ENCODE measurements around the gene ZNRF4. TPM values are rescaled to one million over a fixed set of nuclear protein-coding genes. Genes with fewer than 3 reads are reported as not detected.

The ZNRF4 gene
- total and polyA plus RNA-seq, 2 of the 8 experiments (the other 6 are each of a cell fraction or from before 2014, with no cell fraction given): not detected

DNA sequence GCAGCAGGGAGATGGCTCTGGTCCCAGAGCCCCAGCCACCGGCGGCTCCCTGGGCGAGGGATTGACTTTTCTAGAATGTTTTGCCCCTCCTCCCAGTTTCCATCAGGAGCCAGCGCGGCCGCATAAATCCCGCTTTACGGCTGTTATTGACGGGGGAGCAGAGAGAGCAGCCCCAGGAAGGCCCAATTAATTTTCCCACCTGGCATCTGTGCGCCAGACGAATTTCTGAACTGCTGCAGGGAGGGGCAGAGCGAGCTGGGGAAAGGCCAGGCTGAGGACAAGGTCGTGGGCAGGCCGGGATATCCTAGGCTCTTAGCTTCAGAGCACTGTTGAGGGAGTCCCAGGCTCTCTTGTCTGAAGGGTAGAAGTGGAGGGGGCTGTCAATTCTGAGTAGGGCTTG lies 24.7 kb downstream of the ZNRF4 start:
- FAIRE-seq: no peak
- CTCF ChIA-PET (ENCODE audit: partially characterized antibody): interaction anchor here (0.6 to 3.0 kb wide), 15 partner anchors 9 to 97 kb away, joined by 3 to 11 read pairs (median 3); no protein-coding TSS in a partner anchor
- WGBS, 2 experiments (ENCODE audit: extremely low coverage in 1 of 2, insufficient coverage in 1 of 2, insufficient read length in 1 of 2, insufficient replicate concordance in 2 of 2, low coverage in 1 of 2, low lambda C conversion rate in 2 of 2, missing lambda C conversion rate in 1 of 2): 86% methylated on average over 12 of the region's 14 CpGs; no CpG with 5 or more reads in 1 of the 2 experiments
- Histone ChIP-seq H3K9me3 (ENCODE audit: insufficient read depth in 2 of 2, low read depth in 1 of 2, low read length in 1 of 2) (peaks cover 3 to 11% of the 10 kb centered on the region in 2 experiments; a peak in 3 of 4 replicates), H3K23me2 (ENCODE audit: low read depth, low read length) (no peaks in the 10 kb centered on the region), H3K4me2 (ENCODE audit: insufficient read depth in 1 of 2, low read depth in 2 of 2, low read length in 2 of 2) (no peak overlapping the region), H3K23ac (ENCODE audit: insufficient read length) (no peak overlapping the region), H3K9ac (replicated peaks in 1 of 4; ENCODE audit: extremely low read depth in 1 of 4, low read depth in 3 of 4, low read length in 3 of 4) (no peak overlapping the region), H3K56ac (replicated peaks; ENCODE audit: insufficient read length, low read depth, low read length) (no peak overlapping the region), H3K4ac (replicated peaks; ENCODE audit: insufficient read length, low read depth, low read length) (no peak overlapping the region), H3K27me3 (replicated peaks in 1 of 4; ENCODE audit: control insufficient read depth in 3 of 4, extremely low read depth in 1 of 4, insufficient read depth in 3 of 4, low read length in 3 of 4) (peaks cover 0 to 4% (median 0%) of the 10 kb centered on the region in 4 experiments; a peak in 3 of 7 replicates), H4K20me1 (replicated peaks in 1 of 2; ENCODE audit: control insufficient read depth in 1 of 2, insufficient read depth in 2 of 2, low read length in 2 of 2) (peaks cover 2% of the 10 kb centered on the region in 2 experiments), H3K79me2 (ENCODE audit: control insufficient read depth in 1 of 2, insufficient read depth in 2 of 2, low read length in 2 of 2) (no peaks in the 10 kb centered on the region), H2BK12ac (ENCODE audit: low read depth, low read length) (no peak overlapping the region), H2AK5ac (ENCODE audit: low read depth, low read length) (no peak overlapping the region), H2BK120ac (replicated peaks; ENCODE audit: low read depth, low read length) (no peak overlapping the region), H4K91ac (replicated peaks; ENCODE audit: insufficient read length, low read length) (no peak overlapping the region), H3K4me1 (replicated peaks in 1 of 4; ENCODE audit: control insufficient read depth in 3 of 4, insufficient read depth in 4 of 4, low read length in 3 of 4) (peaks cover 0 to 7% (median 0%) of the 10 kb centered on the region in 4 experiments; a peak in 2 of 7 replicates), H2BK20ac (ENCODE audit: low read length) (no peak overlapping the region), H3K18ac (ENCODE audit: extremely low read depth, low read length) (no peak overlapping the region), H4K8ac (ENCODE audit: extremely low read depth, insufficient read depth, low read length) (no peak overlapping the region), H2AFZ (ENCODE audit: low read length) (no peak overlapping the region), H3K27ac (ENCODE audit: low read depth, low read length) (no peak overlapping the region), H2BK5ac (ENCODE audit: low read depth, low read length) (no peak overlapping the region), H3K79me1 (ENCODE audit: low read depth, low read length) (no peaks in the 10 kb centered on the region), H4K5ac (ENCODE audit: insufficient read length, low read depth, low read length) (no peak overlapping the region), H3K4me3 (ENCODE audit: extremely low read depth in 1 of 4, insufficient read depth in 2 of 4, low read depth in 3 of 4, low read length in 4 of 4) (no peak overlapping the region), H2BK15ac (ENCODE audit: low read length) (no peak overlapping the region), H3K36me3 (ENCODE audit: control insufficient read depth in 2 of 4, insufficient read depth in 4 of 4, low read length in 3 of 4) (no peaks in the 10 kb centered on the region), H3K14ac (ENCODE audit: insufficient read length) (no peak overlapping the region)
- DNase-seq (ENCODE audit: low read depth in 1 of 2, low spot score in 2 of 2): no peak
- POLR2A ChIA-PET (ENCODE audit: partially characterized antibody): interaction anchor here (1.0 kb wide), 1 partner anchor 11 kb away, joined by 3 read pairs; no protein-coding TSS in a partner anchor
- TF ChIP-seq PHF8 (conservative IDR thresholded peaks at IDR 0.05; ENCODE audit: low read depth, low read length) (no peak), JUN (IDR thresholded peaks at IDR 0.05; ENCODE audit: low read depth, low read length) (no peak), RXRA (IDR thresholded peaks at IDR 0.05; ENCODE audit: insufficient read depth, low read depth, low read length) (no peak), E2F6 (IDR thresholded peaks at IDR 0.05) (no peak), KDM4A (IDR thresholded peaks at IDR 0.05; ENCODE audit: low read depth, low read length, severe bottlenecking) (no peak), EGR1 (IDR thresholded peaks at IDR 0.05; ENCODE audit: borderline replicate concordance, low read depth, low read length) (no peak), ZNF274 (IDR thresholded peaks at IDR 0.05; ENCODE audit: borderline replicate concordance, extremely low read depth, low read length) (no peak), SIN3A (conservative IDR thresholded peaks at IDR 0.05 in 1 of 2, IDR thresholded peaks at IDR 0.05 in 1 of 2; ENCODE audit: low read depth in 1 of 2, low read length in 2 of 2) (no peak), YY1 (IDR thresholded peaks at IDR 0.05; ENCODE audit: low read depth, low read length) (no peak)
- TF ChIP-seq, protein P1, sequence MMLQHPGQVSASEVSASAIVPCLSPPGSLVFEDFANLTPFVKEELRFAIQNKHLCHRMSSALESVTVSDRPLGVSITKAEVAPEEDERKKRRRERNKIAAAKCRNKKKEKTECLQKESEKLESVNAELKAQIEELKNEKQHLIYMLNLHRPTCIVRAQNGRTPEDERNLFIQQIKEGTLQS (IDR thresholded peaks at IDR 0.05; ENCODE audit: insufficient read depth, low read depth, low read length): no peak
